Measurements from ENCODE around the gene WAPL.
"Not testable (repeated sequence)": the region's sequence is repeated elsewhere in the genome, so short reads cannot be mapped to it uniquely, and the experiment has no call there.

Gene WAPL

DNA sequence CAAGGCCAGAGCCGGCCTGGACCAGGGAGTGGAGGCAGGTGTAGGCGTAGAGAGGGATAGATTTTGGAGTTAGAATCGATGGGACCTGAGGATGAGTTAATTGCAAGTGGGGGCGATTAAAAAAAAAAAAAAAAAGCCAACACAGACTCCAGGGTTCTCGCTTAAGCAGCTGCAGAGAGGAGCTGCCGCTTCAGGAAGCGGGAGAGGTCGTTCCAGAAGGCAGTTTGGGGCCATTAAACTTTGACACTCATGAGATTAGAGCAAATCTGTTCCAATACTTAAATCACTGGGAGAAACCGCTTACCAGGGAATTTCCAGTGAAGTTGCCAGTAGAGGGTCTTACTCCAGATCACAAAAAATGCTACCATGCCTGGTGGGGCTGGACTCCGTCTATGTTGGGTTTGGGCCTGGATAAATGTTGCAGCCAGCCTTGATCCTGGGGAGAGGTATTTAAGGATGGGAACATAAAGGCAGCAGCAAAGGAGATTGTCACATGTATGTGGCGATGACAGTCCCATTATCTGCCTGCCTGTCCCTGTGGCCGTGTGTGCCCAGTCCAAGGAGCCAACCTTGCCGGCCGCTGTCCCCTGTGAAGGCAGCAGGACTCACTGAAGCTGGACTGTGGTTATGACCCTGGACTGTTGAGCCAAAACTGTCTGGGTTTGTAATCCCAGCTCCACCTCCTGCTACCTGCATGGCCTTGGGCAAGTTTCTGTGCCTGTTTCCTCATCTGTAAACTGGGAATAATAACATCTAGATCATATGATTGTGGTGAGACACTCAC lies 131.1 kb downstream of the WAPL start:
- no peak for DNase-seq (ENCODE audit: low read depth, low spot score)

- DNase-seq (ENCODE audit: low read depth, low spot score) = no peak
These were observed 132.0 kb downstream of the WAPL start for GRCh38 chr10:86389441-86390193.

DNA sequence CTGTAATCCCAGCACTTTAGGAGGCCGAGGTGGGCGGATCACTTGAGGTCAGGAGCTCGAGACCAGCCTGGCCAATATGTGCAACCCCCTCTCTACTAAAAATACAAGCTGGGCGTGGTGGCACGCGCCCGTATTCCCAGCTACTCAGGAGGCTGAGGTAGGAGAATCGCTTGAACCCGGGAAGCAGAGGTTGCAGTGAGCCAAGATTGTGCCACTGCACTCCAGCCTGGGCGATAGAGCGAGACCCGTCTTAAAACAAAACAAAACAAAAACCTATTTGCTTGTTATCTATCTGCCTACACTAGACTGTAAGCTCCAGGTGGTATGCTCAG lies 132.5 kb downstream of the WAPL start:
- DNase-seq (ENCODE audit: low read depth, low spot score) = not testable (repeated sequence)

GRCh38 chr10:86388119-86388704 lies 133.4 kb downstream of the WAPL start:
- DNase-seq (ENCODE audit: low read depth, low spot score) = no peak

GRCh38 chr10:86387178-86387794 lies 134.3 kb downstream of the WAPL start:
- DNase-seq (ENCODE audit: low read depth, low spot score) = no peak

DNA sequence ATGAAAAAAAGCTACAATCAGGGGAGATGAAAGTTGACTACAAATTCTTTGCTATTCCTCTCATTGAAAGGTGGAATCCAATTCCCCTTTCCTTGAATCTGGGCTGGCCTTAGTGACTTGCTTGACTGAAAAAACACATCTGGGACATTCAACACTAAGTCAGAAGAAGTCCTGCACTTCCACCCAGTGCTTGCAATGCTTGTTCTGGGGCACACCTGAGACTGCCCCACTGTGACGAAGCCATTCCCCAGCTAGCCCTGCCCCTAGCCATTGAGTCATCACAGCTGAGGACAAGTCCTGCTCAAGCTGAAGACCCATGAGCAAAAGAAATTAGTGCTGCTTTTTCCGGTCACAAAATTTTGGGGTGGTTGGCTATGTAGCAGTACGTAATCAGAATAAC lies 135.8 kb downstream of the WAPL start:
- DNase-seq (ENCODE audit: low read depth, low spot score) = no peak

Data from smooth muscle cell of the brain vasculature (primary cell).